Skeletal muscle cell (primary cell): ENCODE results near the gene TP53BP1.
A peak's percentile ranks its signal among the peaks of the same experiment; 100 is the strongest.
"Not testable (repeated sequence)": the region's sequence is repeated elsewhere in the genome, so short reads cannot be mapped to it uniquely, and the experiment has no call there.

Experiments
- DNase-seq: peaks from one replicate; pipeline ENCODE4 v3.0.0-alpha.2; 2010; ENCODE audit warnings: low read depth
- H3K4me3 ChIP-seq: 2 replicates; pipeline ENCODE4 v1.5.1; 2011; ENCODE audit warnings: low read depth, mild to moderate bottlenecking, control low read depth, low read length, moderate library complexity

Gene TP53BP1

DNA sequence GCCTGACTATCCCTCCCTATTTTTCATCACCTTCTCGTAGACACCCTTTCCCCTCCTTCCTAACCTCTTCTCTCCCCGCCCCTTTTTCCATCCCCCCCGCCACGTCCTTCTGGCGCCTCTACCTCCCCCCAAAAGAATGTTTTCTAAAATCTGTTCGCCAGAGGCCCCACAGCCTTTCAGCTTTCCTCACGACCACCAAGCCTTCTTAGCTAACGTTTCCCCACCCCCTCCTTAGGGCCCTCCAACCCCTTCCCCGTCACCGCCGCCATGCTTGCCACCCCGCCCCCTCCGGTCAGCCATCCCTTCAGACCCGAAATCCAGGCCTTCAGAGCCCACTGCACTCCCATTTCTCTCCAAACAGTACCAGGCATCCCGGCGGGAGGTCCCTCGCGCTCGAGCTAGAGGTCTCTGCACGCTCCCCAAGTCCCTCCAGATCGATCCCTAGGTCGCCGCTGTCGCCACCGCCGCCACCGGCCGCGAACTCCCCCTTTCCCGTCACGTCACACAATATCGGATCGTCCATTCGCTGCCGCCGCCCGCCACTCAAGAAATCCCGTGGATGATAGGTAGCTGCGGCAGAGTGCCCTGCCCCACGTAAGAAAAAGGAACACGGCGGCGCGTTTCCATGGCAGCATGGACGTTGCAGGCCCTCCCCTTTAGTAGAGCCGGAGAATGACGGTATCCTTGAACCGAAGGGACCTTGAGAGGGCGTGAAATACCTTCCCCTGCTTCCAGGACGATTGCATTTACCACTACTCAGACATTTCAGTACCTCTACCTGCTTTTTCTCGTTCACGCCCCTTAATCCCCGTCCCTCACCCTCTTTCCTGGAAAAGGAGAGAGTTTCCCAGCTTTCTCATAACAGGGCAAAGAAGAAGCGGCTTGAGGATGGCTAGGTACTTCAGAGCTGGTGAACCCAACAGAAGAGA is at the start of gene TP53BP1:
Gene TP53BP1, minus strand, starts transcription at position 484 of the 929 bp plus-strand sequence. Its CDS starts 113 bp downstream, at position 371.
- peak; percentile 81 for DNase-seq
- H3K4me3 ChIP-seq, result peak within 1 kb of the TSS; percentile 87

- DNase-seq, result no peak
- no peak overlapping the region for H3K4me3 ChIP-seq
These were observed 48.8 kb upstream of the TP53BP1 start for GRCh38 chr15:43541785-43542184.

DNA sequence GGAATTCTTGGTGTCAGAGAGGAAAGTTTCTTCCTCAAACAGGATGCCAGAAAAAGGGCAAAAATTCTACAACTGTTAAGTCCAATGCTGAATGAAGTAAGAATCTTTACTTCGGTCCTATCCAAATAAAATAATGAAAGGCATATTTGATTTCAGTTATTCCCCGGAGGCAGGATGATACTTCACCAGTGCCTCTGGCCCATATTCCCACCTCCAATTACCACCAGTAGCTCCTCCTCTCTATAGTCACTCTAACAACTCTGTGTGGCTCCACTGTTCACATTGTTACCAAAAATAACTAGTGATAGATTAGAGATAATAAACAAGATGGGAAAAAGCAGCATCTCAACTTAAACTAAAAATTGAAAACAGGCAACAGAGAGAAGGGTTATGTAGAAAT is 45.1 kb upstream of the TP53BP1 start:
- no peak for DNase-seq

GRCh38 chr15:43534897-43535296 is 41.9 kb upstream of the TP53BP1 start:
- no peak for DNase-seq
- H3K4me3 ChIP-seq, result no peak overlapping the region

More for the DNA sequence above, 45.1 kb upstream of the TP53BP1 start:
- H3K4me3 ChIP-seq, result no peak overlapping the region

DNA sequence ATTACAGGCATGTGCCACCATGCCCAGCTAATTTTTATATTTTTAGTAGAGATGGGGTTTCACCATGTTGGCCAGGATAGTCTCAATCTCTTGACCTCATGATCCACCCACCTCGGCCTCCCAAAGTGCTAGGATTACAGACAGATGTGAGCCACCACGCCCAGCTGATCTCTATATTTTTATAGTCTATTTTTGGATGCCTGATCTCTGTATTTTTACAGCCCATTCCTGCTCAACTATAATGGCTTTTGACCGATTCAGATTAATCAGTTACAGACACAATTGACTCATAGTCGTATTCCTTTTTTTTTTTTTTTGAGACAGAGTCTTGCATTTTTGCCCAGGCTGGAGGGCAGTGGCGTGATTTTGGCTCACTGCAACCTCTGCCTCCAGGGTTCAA is 39.9 kb upstream of the TP53BP1 start:
- not testable (repeated sequence) for DNase-seq, H3K4me3 ChIP-seq

DNA sequence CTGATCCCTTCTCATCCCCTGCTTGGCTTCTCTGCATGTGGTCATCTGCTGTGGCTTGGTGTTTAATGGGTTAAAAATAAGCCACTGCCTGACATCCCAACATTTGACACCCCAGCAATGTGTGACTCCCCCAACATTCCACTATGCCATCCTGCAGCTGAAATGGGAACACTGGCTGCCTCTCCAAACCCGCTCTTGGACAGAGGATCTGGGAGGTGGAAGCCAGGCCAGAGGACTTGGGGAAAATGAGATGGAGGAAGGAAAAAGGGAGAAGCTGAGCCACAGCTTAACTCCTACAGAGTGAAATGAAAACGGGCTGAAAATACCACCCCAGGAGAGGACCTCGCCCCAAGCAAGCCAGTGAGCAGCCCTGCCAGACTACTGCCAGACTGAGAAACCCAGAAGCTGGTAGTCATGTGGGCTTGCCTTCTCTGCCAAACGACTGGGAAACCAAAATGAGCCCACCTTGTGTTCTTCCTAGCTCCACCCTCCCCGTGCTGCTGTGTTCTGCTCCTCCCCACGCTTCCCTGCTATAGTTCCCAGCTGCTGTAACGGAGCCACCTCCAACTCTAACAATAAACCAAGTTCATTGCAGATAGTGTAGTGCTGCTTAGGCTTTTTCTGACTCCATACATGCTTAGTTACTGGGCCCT is 38.2 kb upstream of the TP53BP1 start:
- H3K4me3 ChIP-seq, result no peak overlapping the region
- DNase-seq, result no peak

- H3K4me3 ChIP-seq, result no peak overlapping the region
- DNase-seq, result no peak
These were observed 36.8 kb upstream of the TP53BP1 start for GRCh38 chr15:43529587-43530345.

- no peak overlapping the region for H3K4me3 ChIP-seq
- DNase-seq, result no peak
These were observed 36.2 kb upstream of the TP53BP1 start for GRCh38 chr15:43529141-43529540.

DNA sequence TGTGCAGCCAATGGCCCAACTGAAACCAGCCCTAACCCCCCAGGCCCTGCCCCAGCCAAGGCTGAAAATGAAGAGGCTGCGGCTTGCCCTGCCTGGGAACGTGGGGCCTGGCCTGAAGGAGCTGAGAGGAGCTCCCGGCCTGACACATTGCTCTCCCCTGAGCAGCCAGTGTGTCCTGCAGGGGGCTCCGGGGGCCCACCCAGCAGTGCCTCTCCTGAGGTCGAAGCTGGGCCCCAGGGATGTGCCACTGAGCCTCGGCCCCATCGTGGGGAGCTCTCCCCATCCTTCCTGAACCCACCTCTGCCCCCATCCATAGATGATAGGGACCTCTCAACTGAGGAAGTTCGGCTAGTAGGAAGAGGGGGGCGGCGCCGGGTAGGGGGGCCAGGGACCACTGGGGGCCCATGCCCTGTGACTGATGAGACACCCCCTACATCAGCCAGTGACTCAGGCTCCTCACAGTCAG is 35.6 kb upstream of the TP53BP1 start:
- DNase-seq, result no peak
- H3K4me3 ChIP-seq, result no peak overlapping the region

DNA sequence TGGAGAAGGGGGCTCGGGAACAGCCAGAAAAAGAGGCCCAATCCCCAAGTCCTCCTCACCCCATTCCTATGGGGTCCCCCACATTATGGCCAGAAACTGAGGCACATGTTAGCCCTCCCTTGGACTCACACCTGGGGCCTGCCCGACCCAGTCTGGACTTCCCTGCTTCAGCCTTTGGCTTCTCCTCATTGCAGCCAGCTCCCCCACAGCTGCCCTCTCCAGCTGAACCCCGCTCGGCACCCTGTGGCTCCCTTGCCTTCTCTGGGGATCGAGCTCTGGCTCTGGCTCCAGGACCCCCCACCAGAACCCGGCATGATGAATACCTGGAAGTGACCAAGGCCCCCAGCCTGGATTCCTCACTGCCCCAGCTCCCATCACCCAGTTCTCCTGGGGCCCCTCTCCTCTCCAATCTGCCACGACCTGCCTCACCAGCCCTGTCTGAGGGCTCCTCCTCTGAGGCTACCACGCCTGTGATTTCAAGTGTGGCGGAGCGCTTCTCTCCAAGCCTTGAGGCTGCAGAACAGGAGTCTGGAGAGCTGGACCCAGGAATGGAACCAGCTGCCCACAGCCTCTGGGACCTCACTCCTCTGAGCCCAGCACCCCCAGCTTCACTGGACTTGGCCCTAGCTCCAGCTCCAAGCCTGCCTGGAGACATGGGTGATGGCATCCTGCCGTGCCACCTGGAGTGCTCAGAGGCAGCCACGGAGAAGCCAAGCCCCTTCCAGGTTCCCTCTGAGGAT is 35.0 kb upstream of the TP53BP1 start:
- H3K4me3 ChIP-seq, result no peak overlapping the region
- no peak for DNase-seq

- H3K4me3 ChIP-seq, result no peak overlapping the region
- no peak for DNase-seq
These were observed 34.3 kb upstream of the TP53BP1 start for GRCh38 chr15:43527016-43527801.

GRCh38 chr15:43526261-43526930 is 33.4 kb upstream of the TP53BP1 start:
- H3K4me3 ChIP-seq, result no peak overlapping the region
- DNase-seq, result no peak

DNA sequence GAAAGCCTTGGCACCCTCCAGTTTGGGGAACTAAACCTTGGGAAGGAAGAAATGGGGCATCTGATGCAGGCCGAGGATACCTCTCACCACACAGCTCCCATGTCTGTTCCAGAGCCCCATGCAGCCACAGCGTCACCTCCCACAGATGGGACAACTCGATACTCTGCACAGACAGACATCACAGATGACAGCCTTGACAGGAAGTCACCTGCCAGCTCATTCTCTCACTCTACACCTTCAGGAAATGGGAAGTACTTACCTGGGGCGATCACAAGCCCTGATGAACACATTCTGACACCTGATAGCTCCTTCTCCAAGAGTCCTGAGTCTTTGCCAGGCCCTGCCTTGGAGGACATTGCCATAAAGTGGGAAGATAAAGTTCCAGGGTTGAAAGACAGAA is 32.2 kb upstream of the TP53BP1 start:
- DNase-seq, result no peak
- H3K4me3 ChIP-seq, result no peak overlapping the region

GRCh38 chr15:43524254-43524845 is 31.4 kb upstream of the TP53BP1 start:
- DNase-seq, result no peak
- no peak overlapping the region for H3K4me3 ChIP-seq

DNA sequence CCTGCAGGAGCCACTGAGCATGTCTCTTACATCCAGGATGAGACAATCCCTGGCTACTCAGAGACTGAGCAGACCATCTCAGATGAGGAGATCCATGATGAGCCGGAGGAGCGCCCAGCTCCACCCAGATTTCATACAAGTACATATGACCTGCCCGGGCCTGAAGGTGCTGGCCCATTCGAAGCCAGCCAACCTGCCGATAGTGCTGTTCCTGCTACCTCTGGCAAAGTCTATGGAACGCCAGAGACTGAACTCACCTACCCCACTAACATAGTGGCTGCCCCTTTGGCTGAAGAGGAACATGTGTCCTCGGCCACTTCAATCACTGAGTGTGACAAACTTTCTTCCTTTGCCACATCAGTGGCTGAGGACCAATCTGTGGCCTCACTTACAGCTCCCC is 30.7 kb upstream of the TP53BP1 start:
- H3K4me3 ChIP-seq, result no peak overlapping the region
- DNase-seq, result no peak

- no peak overlapping the region for H3K4me3 ChIP-seq
- no peak for DNase-seq
These were observed 29.3 kb upstream of the TP53BP1 start for GRCh38 chr15:43522247-43522646.

GRCh38 chr15:43521419-43521818 is 28.5 kb upstream of the TP53BP1 start:
- DNase-seq, result no peak
- H3K4me3 ChIP-seq, result no peak overlapping the region

DNA sequence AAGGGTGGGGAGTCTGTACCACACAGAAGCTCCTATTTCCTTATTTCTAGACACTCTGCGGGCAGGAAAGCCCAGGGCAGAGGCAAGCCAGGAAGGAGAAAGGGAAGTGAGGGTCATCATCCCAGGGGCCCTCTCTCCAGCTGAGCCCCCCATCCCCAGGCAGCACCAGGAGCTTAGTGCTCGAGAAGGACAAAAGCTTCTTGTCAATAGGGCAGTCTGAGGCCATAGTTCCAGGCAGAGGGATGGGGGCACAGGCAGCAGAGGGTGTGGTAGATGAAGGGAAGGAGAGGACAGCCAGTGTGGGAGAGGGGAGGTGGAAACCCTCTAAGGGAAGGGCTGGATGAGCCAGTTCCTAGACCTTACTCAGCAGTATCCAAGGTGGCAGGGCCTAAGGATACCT is 27.2 kb upstream of the TP53BP1 start:
- no peak for DNase-seq
- no peak overlapping the region for H3K4me3 ChIP-seq
